ENCODE results near the gene SMARCA1.

Gene SMARCA1

DNA sequence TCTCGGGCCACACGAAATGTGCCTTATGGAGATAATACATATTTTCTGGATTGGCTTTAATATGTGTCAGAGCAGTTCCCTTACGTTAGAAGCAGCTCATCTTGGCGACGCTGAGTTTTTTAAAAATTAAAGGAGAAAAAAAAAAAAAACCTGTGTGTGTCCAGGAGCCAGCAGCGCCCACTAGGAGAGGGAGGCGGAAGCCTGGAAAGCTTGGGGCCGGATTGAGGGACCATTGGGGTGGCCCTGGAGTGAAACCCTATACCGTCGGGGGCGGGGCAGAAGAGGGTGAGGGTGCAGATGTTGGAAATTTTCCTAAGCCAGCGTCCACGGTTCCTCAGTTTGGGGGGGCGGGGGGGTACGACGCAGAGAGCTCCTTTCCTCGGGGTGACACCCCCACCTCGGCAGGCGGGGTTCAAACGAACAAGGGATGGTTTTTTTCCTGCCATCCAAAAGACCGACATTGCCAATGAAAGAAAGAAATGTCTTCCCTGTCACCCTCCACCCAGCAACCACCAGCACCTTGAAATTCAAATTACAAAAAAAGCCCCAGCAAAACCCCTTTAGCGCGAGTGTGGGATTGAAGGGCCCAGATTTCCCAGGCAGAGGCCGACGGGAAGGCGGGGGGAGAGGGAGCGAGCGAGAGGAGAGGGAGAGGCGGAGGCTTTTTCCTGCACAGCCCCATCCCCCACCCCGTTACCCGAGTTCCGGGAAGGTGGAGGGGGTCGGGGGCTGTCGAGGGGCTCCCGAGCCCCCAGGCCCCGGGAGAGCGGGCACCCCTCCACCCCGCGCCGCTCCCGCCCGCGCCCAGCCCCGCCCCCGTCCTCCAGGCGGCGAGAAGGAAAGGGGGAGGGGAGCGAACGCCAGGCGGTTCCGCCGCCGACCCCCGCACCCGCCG, 859 bp downstream of the SMARCA1 start:
- no peak overlapping the region for H2BK120ac ChIP-seq (ENCODE audit: low read depth, low read length)

DNA sequence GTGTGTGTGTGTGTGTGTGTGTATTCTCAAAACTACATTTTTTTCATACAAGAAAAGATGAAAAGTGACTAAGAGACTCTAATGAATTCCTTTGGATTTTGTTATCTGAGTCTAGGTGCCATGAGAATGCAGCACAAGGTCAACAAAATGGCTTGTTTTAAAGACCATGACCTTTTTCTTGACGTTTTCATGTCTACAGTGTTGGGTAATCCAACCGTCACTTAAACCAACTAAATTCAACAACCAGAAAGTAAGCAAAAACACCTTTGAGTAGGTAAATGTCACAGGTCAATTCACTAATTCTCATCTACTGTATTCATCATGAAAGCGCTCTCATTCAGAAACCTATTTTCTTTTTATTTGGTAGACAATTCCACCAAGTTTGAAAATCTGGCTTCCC, 3.1 kb downstream of the SMARCA1 start:
- Histone ChIP-seq H3K36me3 (replicated peaks in 1 of 2; ENCODE audit: control insufficient read depth in 2 of 2, insufficient read depth in 2 of 2, low read length in 2 of 2) (peaks cover 0 to 20% of the 10 kb centered on the region in 2 donors), H3K4me2 (ENCODE audit: insufficient read depth, low read length, poor library complexity, severe bottlenecking) (no peak overlapping the region), H3K79me1 (ENCODE audit: low read depth, low read length) (peaks cover 3% of the 10 kb centered on the region), H2BK120ac (ENCODE audit: low read depth, low read length) (no peak overlapping the region), H3K9ac (ENCODE audit: low read depth, low read length, poor library complexity) (no peak overlapping the region), H3K18ac (ENCODE audit: low read length) (no peak overlapping the region), H3K14ac (ENCODE audit: low read length) (no peak overlapping the region), H4K8ac (ENCODE audit: low read depth, low read length) (no peak overlapping the region), H4K91ac (ENCODE audit: low read depth, low read length, poor library complexity) (no peak overlapping the region), H2AFZ (ENCODE audit: low read length) (no peak overlapping the region), H3K4ac (ENCODE audit: low read length) (no peak overlapping the region), H2AK5ac (ENCODE audit: low read depth, low read length) (no peak overlapping the region), H2BK15ac (ENCODE audit: low read length) (no peak overlapping the region), H2BK5ac (ENCODE audit: low read length) (no peak overlapping the region), H3K9me3 (replicated peaks in 1 of 2; ENCODE audit: control insufficient read depth in 2 of 2, insufficient read depth in 1 of 2, low read depth in 1 of 2, low read length in 2 of 2) (no peaks in the 10 kb centered on the region), H3K27ac (replicated peaks; ENCODE audit: low read length) (no peak overlapping the region), H3K4me3 (ENCODE audit: low read length in 2 of 2) (no peak overlapping the region), H3K27me3 (ENCODE audit: control insufficient read depth in 3 of 3, insufficient read depth in 3 of 3, low read depth in 1 of 3, low read length in 3 of 3) (no peaks in the 10 kb centered on the region), H2BK12ac (ENCODE audit: low read length) (no peak overlapping the region), H3K4me1 (ENCODE audit: control insufficient read depth in 2 of 2, insufficient read depth in 1 of 2, low read depth in 1 of 2, low read length in 2 of 2) (no peaks in the 10 kb centered on the region), H3K23ac (ENCODE audit: low read depth, low read length, poor library complexity) (no peak overlapping the region)
- no CpG with 5 or more reads among the region's 3 CpGs for WGBS, 2 donors (ENCODE audit: extremely low coverage in 2 of 2, insufficient read length in 2 of 2, insufficient replicate concordance in 1 of 2)
- no peak for DNase-seq (ENCODE audit: low spot score)

More for the DNA sequence above, 859 bp downstream of the SMARCA1 start:
- Histone ChIP-seq H3K4me2 (ENCODE audit: insufficient read depth, low read length, poor library complexity, severe bottlenecking) (no peak overlapping the region), H3K9ac (ENCODE audit: low read depth, low read length, poor library complexity) (no peak overlapping the region), H2AK5ac (ENCODE audit: low read depth, low read length) (no peak overlapping the region), H3K9me3 (replicated peaks in 1 of 2; ENCODE audit: control insufficient read depth in 2 of 2, insufficient read depth in 1 of 2, low read depth in 1 of 2, low read length in 2 of 2) (no peaks in the 10 kb centered on the region), H2BK15ac (ENCODE audit: low read length) (no peak overlapping the region), H2BK5ac (ENCODE audit: low read length) (no peak overlapping the region), H4K91ac (ENCODE audit: low read depth, low read length, poor library complexity) (no peak overlapping the region), H4K8ac (ENCODE audit: low read depth, low read length) (no peak overlapping the region), H3K27me3 (ENCODE audit: control insufficient read depth in 3 of 3, insufficient read depth in 3 of 3, low read depth in 1 of 3, low read length in 3 of 3) (no peaks in the 10 kb centered on the region), H2BK12ac (ENCODE audit: low read length) (no peak overlapping the region), H3K4me3 (ENCODE audit: low read length in 2 of 2) (peak overlapping the region; percentile 62 to 89), H2AFZ (ENCODE audit: low read length) (peak overlapping the region; percentile 81), H3K4ac (ENCODE audit: low read length) (no peak overlapping the region), H3K36me3 (replicated peaks in 1 of 2; ENCODE audit: control insufficient read depth in 2 of 2, insufficient read depth in 2 of 2, low read length in 2 of 2) (no peaks in the 10 kb centered on the region), H3K79me1 (ENCODE audit: low read depth, low read length) (peaks cover 3% of the 10 kb centered on the region), H3K14ac (ENCODE audit: low read length) (no peak overlapping the region), H3K4me1 (ENCODE audit: control insufficient read depth in 2 of 2, insufficient read depth in 1 of 2, low read depth in 1 of 2, low read length in 2 of 2) (no peaks in the 10 kb centered on the region), H3K23ac (ENCODE audit: low read depth, low read length, poor library complexity) (no peak overlapping the region), H3K18ac (ENCODE audit: low read length) (peak overlapping the region; percentile 97), H3K27ac (replicated peaks; ENCODE audit: low read length) (peak overlapping the region; percentile 92)
- DNase-seq (ENCODE audit: low spot score) = peak; percentile 31
- WGBS, 2 donors (ENCODE audit: extremely low coverage in 2 of 2, insufficient read length in 2 of 2, insufficient replicate concordance in 1 of 2) = no CpG with 5 or more reads among the region's 56 CpGs

DNA sequence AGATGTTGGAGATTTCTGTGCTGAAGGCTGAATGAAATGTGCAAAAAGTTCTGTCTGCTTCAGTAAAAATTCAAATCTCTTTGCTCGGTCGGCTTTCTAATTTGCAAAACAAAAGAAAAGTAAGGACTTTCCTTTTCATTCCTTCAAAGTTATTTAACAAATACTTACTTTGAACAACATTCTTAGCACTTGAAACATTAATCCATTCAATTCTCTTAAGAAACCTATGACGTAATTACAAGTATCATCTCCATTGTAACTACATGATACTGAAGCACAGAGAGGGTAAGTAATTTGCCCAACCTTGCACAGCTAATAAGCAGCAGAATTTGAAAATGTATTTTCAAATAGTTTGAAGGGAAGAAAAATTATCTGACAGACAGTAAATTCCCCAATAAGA, 6.9 kb downstream of the SMARCA1 start:
- no peak overlapping the region for H2BK120ac ChIP-seq (ENCODE audit: low read depth, low read length)
- no peak overlapping the region for H4K8ac ChIP-seq (ENCODE audit: low read depth, low read length)
- no peak overlapping the region for H2AK5ac ChIP-seq (ENCODE audit: low read depth, low read length)
- H3K23ac ChIP-seq (ENCODE audit: low read depth, low read length, poor library complexity) = no peak overlapping the region
- no CpG with 5 or more reads among the region's 3 CpGs for WGBS, 2 donors (ENCODE audit: extremely low coverage in 2 of 2, insufficient read length in 2 of 2, insufficient replicate concordance in 1 of 2)
- H3K36me3 ChIP-seq (replicated peaks in 1 of 2; ENCODE audit: control insufficient read depth in 2 of 2, insufficient read depth in 2 of 2, low read length in 2 of 2) = peaks cover 2 to 51% of the 10 kb centered on the region in 2 donors
- no peak for DNase-seq (ENCODE audit: low spot score)
- H3K14ac ChIP-seq (ENCODE audit: low read length) = no peak overlapping the region
- no peak overlapping the region for H3K27ac ChIP-seq (replicated peaks; ENCODE audit: low read length)
- no peak overlapping the region for H3K4ac ChIP-seq (ENCODE audit: low read length)
- H2AFZ ChIP-seq (ENCODE audit: low read length) = no peak overlapping the region
- no peaks in the 10 kb centered on the region for H3K4me1 ChIP-seq (ENCODE audit: control insufficient read depth in 2 of 2, insufficient read depth in 1 of 2, low read depth in 1 of 2, low read length in 2 of 2)
- no peak overlapping the region for H2BK15ac ChIP-seq (ENCODE audit: low read length)
- no peak overlapping the region for H2BK5ac ChIP-seq (ENCODE audit: low read length)
- H3K9ac ChIP-seq (ENCODE audit: low read depth, low read length, poor library complexity) = no peak overlapping the region
- H4K91ac ChIP-seq (ENCODE audit: low read depth, low read length, poor library complexity) = no peak overlapping the region
- no peak overlapping the region for H3K4me3 ChIP-seq (ENCODE audit: low read length in 2 of 2)
- no peak overlapping the region for H2BK12ac ChIP-seq (ENCODE audit: low read length)
- H3K18ac ChIP-seq (ENCODE audit: low read length) = no peak overlapping the region
- no peaks in the 10 kb centered on the region for H3K79me1 ChIP-seq (ENCODE audit: low read depth, low read length)
- H3K27me3 ChIP-seq (ENCODE audit: control insufficient read depth in 3 of 3, insufficient read depth in 3 of 3, low read depth in 1 of 3, low read length in 3 of 3) = no peaks in the 10 kb centered on the region
- H3K4me2 ChIP-seq (ENCODE audit: insufficient read depth, low read length, poor library complexity, severe bottlenecking) = no peak overlapping the region
- no peaks in the 10 kb centered on the region for H3K9me3 ChIP-seq (replicated peaks in 1 of 2; ENCODE audit: control insufficient read depth in 2 of 2, insufficient read depth in 1 of 2, low read depth in 1 of 2, low read length in 2 of 2)

DNA sequence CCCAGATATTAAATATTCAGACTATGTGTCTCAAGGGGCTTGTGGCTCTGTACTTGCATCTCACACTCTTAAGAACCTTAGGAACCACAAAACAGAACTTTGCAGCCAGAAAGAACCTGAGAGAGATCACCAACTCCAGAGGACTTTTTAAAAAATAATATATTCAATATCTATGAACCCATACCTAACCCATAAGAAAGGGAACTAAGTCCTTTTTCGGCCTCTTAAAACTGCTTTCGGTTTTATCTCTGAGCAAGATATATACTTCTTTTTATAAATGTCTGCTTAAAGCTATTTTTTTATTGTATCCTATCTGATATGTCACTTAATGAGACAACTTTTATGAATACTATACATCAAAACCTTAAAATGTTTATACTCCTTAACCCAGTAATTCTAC, 10.9 kb downstream of the SMARCA1 start:
- Histone ChIP-seq H2BK12ac (ENCODE audit: low read length) (no peak overlapping the region), H3K4me1 (ENCODE audit: control insufficient read depth in 2 of 2, insufficient read depth in 1 of 2, low read depth in 1 of 2, low read length in 2 of 2) (no peaks in the 10 kb centered on the region), H2AFZ (ENCODE audit: low read length) (no peak overlapping the region)

More for the DNA sequence above, 10.9 kb downstream of the SMARCA1 start:
- no peak overlapping the region for H3K27ac ChIP-seq (replicated peaks; ENCODE audit: low read length)
- peaks cover 2 to 91% of the 10 kb centered on the region in 2 donors for H3K36me3 ChIP-seq (replicated peaks in 1 of 2; ENCODE audit: control insufficient read depth in 2 of 2, insufficient read depth in 2 of 2, low read length in 2 of 2)
- no CpG with 5 or more reads among the region's 2 CpGs for WGBS, 2 donors (ENCODE audit: extremely low coverage in 2 of 2, insufficient read length in 2 of 2, insufficient replicate concordance in 1 of 2)
- no peak overlapping the region for H3K14ac ChIP-seq (ENCODE audit: low read length)
- no peak overlapping the region for H3K9ac ChIP-seq (ENCODE audit: low read depth, low read length, poor library complexity)
- no peak overlapping the region for H2BK5ac ChIP-seq (ENCODE audit: low read length)
- no peak overlapping the region for H4K91ac ChIP-seq (ENCODE audit: low read depth, low read length, poor library complexity)
- no peak overlapping the region for H4K8ac ChIP-seq (ENCODE audit: low read depth, low read length)
- H2BK15ac ChIP-seq (ENCODE audit: low read length) = no peak overlapping the region
- H2BK120ac ChIP-seq (ENCODE audit: low read depth, low read length) = no peak overlapping the region
- no peak overlapping the region for H2AK5ac ChIP-seq (ENCODE audit: low read depth, low read length)
- H3K4ac ChIP-seq (ENCODE audit: low read length) = no peak overlapping the region
- H3K79me1 ChIP-seq (ENCODE audit: low read depth, low read length) = no peaks in the 10 kb centered on the region
- H3K4me2 ChIP-seq (ENCODE audit: insufficient read depth, low read length, poor library complexity, severe bottlenecking) = no peak overlapping the region
- H3K18ac ChIP-seq (ENCODE audit: low read length) = no peak overlapping the region
- DNase-seq (ENCODE audit: low spot score) = no peak
- H3K23ac ChIP-seq (ENCODE audit: low read depth, low read length, poor library complexity) = no peak overlapping the region
- H3K9me3 ChIP-seq (replicated peaks in 1 of 2; ENCODE audit: control insufficient read depth in 2 of 2, insufficient read depth in 1 of 2, low read depth in 1 of 2, low read length in 2 of 2) = no peaks in the 10 kb centered on the region
- no peaks in the 10 kb centered on the region for H3K27me3 ChIP-seq (ENCODE audit: control insufficient read depth in 3 of 3, insufficient read depth in 3 of 3, low read depth in 1 of 3, low read length in 3 of 3)
- H3K4me3 ChIP-seq (ENCODE audit: low read length in 2 of 2) = no peak overlapping the region
